Body of pancreas (tissue), 4 donors: Measurements from ENCODE around the gene RTF1.

Experiments
- CTCF ChIP-seq, 7 experiments: fragments of 450-650 bp in 4 of 7; fragments of 200-600 bp in 3 of 7; sonication (generic) in 3 of 7; IDR thresholded peaks; one replicate each; pipeline ENCODE4 v1.5.1; 2016 to 2019; ENCODE audit warnings: antibody characterized with exemption in 7 of 7
- POLR2A ChIP-seq, 3 donors: fragments of 450-650 bp; IDR thresholded peaks; one replicate each; pipeline ENCODE4 v1.6.1; 2016; ENCODE audit warnings: antibody characterized with exemption in 3 of 3, mild to moderate bottlenecking in 2 of 3

GRCh38 chr15:41507820-41508290, 91.0 kb downstream of the RTF1 start:
- TF ChIP-seq CTCF (IDR thresholded peaks at IDR 0.05), result no peak
- TF ChIP-seq POLR2A (IDR thresholded peaks at IDR 0.05), result no peak
